ENCODE measurements around the gene C1orf35. TPM values are rescaled to one million over a fixed set of nuclear protein-coding genes. Genes with fewer than 3 reads are reported as not detected.

Gene C1orf35
- total and polyA plus RNA-seq, 9 of the 15 experiments (the other 6 are each of a cell fraction or from before 2014, with no cell fraction given) = 3.2 to 48.7 (median 12.5) TPM

- no peak for TF ChIP-seq ZNF407 (IDR thresholded peaks at IDR 0.05; ENCODE audit: low read depth)
- no peak for TF ChIP-seq TCFL5 (CRISPR knock-in tag; conservative IDR thresholded peaks at IDR 0.05)
- TF ChIP-seq PKNOX1 (IDR thresholded peaks at IDR 0.05) = peak; percentile 99
- no peak for TF ChIP-seq ZNF583 (CRISPR knock-in tag; IDR thresholded peaks at IDR 0.05)
- TF ChIP-seq CBX5 (IDR thresholded peaks at IDR 0.05; ENCODE audit: borderline replicate concordance, low read depth) = no peak; the same call in 1 of the 2 replicates
- TF ChIP-seq ZC3H8 (IDR thresholded peaks at IDR 0.05) = no peak
- no peak for TF ChIP-seq ZNF507 (tag; conservative IDR thresholded peaks at IDR 0.05)
- TF ChIP-seq TSC22D4 (tag; IDR thresholded peaks at IDR 0.05) = no peak
- no peak for TF ChIP-seq ZNF395 (CRISPR knock-in tag; IDR thresholded peaks at IDR 0.05)
- no peak for TF ChIP-seq ZNF3 (CRISPR knock-in tag; IDR thresholded peaks at IDR 0.05)
- no peak for TF ChIP-seq ZNF41 (CRISPR knock-in tag; conservative IDR thresholded peaks at IDR 0.05)
- no peak for TF ChIP-seq ZNF431 (CRISPR knock-in tag; IDR thresholded peaks at IDR 0.05)
- TF ChIP-seq FIP1L1 (IDR thresholded peaks at IDR 0.05; ENCODE audit: low read depth, low read length, poor library complexity, severe bottlenecking) = peak; percentile 34
- TF ChIP-seq SIRT6 (IDR thresholded peaks at IDR 0.05; ENCODE audit: low read depth, low read length) = no peak
- TF ChIP-seq ZNF232 (CRISPR knock-in tag; IDR thresholded peaks at IDR 0.05) = no peak; the same call in 1 of the 2 replicates
Observed at GRCh38 chr1:228139931-228140723, 37.0 kb upstream of the C1orf35 start, which contains the start of gene GUK1 (continued).
